ENCODE measurements around the gene CDC42EP2. TPM values are rescaled to one million over a fixed set of nuclear protein-coding genes. Genes with fewer than 3 reads are reported as not detected.
A peak's percentile ranks its signal among the peaks of the same experiment; 100 is the strongest.

The CDC42EP2 gene
- total and polyA plus RNA-seq, 2 of the 13 experiments (the other 11 are each of a cell fraction or from before 2014, with no cell fraction given) = 2.3 to 7.1 TPM

DNA sequence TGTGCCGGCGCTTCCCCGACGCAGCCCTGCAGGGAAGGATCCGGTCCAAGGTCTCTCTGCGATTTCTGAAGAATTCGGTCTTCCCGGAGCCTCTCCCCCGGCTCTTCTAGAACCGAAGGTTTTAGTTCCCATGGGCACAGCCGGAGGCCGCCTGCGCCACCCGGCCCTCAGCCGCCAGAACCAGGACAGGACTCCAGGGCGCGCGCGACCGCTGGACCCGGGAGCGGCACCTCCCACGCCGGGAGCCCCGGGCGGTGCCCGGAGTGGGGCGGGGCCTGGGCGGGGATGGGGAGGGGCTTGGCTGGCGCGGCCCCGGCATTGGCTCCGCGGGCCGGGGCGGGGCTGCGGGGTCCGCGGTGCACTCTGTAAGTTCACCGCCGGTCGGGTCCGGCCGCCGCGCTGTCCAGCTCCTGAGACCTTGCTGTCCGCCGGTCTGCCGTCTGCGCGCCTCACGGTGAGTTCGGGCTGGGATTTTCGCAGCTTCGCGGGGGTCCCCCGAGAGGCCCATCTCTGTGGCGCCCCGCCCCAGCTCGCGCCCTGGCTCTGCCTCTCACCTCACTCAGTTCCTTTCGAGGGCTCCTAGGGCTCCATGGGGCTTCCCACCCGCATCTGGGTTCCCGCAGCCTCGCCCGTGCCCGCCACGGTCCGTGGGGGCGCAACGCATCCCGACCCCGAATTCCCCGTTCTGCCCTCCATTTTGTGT is at the start of gene CDC42EP2 (continued):
- TF ChIP-seq, protein P1, sequence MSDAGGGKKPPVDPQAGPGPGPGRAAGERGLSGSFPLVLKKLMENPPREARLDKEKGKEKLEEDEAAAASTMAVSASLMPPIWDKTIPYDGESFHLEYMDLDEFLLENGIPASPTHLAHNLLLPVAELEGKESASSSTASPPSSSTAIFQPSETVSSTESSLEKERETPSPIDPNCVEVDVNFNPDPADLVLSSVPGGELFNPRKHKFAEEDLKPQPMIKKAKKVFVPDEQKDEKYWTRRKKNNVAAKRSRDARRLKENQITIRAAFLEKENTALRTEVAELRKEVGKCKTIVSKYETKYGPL (CRISPR knock-in tag; IDR thresholded peaks at IDR 0.05) = peak; percentile 42; the same call in 1 of the 2 replicates
- TF ChIP-seq FOSL1 (CRISPR knock-in tag; IDR thresholded peaks at IDR 0.05; ENCODE audit: borderline replicate concordance) (no peak), ZNF143 (CRISPR knock-in tag; IDR thresholded peaks at IDR 0.05) (no peak), CCDC6 (CRISPR knock-in tag; IDR thresholded peaks at IDR 0.05) (no peak; the same call in 1 of the 2 replicates), ZNF580 (CRISPR knock-in tag; IDR thresholded peaks at IDR 0.05; ENCODE audit: borderline replicate concordance, low read depth) (no peak), TFDP2 (CRISPR knock-in tag; IDR thresholded peaks at IDR 0.05) (no peak), ZBTB10 (CRISPR knock-in tag; IDR thresholded peaks at IDR 0.05; ENCODE audit: borderline replicate concordance) (no peak; the same call in 1 of the 2 replicates), FOXJ3 (CRISPR knock-in tag; IDR thresholded peaks at IDR 0.05; ENCODE audit: borderline replicate concordance) (no peak), ZXDC (CRISPR knock-in tag; IDR thresholded peaks at IDR 0.05) (no peak), NCOA5 (CRISPR knock-in tag; IDR thresholded peaks at IDR 0.05) (no peak), ZSCAN30 (CRISPR knock-in tag; IDR thresholded peaks at IDR 0.05) (no peak), USF2 (IDR thresholded peaks at IDR 0.05; ENCODE audit: low read depth, low read length) (no peak), USF2 (CRISPR knock-in tag; IDR thresholded peaks at IDR 0.05; ENCODE audit: borderline replicate concordance) (no peak), ZNF605 (CRISPR knock-in tag; IDR thresholded peaks at IDR 0.05) (no peak), KLF13 (CRISPR knock-in tag; IDR thresholded peaks at IDR 0.05) (no peak), ZNF709 (CRISPR knock-in tag; IDR thresholded peaks at IDR 0.05) (0 out of 2 replicates have a peak, but pooled peaks have one; percentile 62), ZBTB25 (CRISPR knock-in tag; IDR thresholded peaks at IDR 0.05) (no peak), KLF16 (CRISPR knock-in tag; IDR thresholded peaks at IDR 0.05) (peak in 1 of 2 experiments; percentile 70; a peak in 2 of 4 replicates)
